Measurements from ENCODE around the gene FGF21.

Gene FGF21

GRCh38 chr19:48728911-48729664 lies 26.2 kb upstream of the FGF21 start:
- no peak for DNase-seq (ENCODE audit: low read depth)

DNA sequence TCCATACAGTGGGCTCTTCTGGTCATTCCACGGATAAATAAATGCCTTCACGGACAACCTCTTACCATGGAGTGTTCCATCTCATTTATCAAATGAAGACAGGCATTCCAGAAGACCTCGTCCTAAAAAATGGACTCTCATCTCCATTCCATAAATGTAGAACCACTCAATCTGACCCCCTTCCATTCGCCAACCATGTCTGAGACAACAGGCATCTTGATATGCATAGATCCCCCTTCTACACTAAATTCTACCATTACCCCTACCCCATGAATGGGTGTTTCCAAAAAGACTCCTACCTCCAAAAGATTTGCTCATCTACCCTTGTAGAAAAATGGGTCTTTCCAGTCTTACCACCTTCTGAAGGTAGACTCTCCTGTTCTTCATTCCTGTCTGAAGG lies 23.9 kb upstream of the FGF21 start:
- no peak for DNase-seq (ENCODE audit: low read depth)

GRCh38 chr19:48734625-48735024 lies 20.7 kb upstream of the FGF21 start:
- DNase-seq (ENCODE audit: low read depth), result no peak

- no peak for DNase-seq (ENCODE audit: low read depth)
Measured at GRCh38 chr19:48735031-48735615, 20.2 kb upstream of the FGF21 start.

GRCh38 chr19:48737360-48737998 lies 17.8 kb upstream of the FGF21 start:
- DNase-seq (ENCODE audit: low read depth), result no peak

DNA sequence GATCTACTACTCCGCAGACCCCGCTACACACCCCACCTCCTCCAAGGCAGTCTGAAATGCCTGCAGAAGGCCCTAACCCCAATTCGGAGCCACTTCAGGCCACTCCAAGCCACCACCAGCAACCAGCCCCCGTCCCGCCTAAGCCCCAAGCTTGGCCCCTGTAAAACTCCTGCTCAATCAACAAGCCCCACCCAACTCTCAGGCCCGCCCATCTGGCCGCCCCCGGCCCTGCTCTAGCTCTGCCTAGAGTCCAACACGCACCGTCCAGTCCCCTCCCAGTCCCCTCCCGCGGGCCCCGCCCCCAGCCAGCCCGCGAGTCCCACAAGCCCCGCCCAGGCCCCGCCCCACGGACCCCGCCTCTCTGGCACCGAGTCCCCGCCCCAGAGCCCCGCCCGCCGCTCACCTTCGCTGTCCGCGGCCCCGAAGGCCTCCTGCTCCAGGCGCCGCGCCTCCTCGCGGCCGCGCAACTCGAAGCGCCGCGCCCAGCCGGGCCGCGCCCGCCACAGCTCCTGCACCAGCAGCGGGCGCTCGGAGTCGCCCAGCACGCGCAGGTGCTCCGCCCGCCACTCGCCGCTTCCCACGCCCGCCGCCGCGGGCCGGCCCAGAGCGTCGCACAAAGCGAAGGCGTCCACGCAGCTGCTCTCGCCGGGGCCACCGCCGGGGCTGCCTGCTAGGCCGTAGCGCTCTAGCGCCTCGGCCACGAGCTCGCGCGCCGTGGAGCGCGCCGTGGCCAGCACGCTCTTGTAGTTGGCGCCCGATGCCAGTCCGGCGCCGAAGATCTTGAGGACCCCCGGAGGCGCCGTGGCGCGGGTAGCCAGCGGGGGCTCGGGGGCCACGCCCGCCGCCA lies 16.5 kb upstream of the FGF21 start:
- peak; percentile 84 for DNase-seq (ENCODE audit: low read depth)

- DNase-seq (ENCODE audit: low read depth), result no peak
Measured at GRCh38 chr19:48739404-48740163, 15.7 kb upstream of the FGF21 start.

- no peak for DNase-seq (ENCODE audit: low read depth)
Measured at GRCh38 chr19:48740164-48740972, 15.0 kb upstream of the FGF21 start, which contains the start of gene RASIP1. Gene RASIP1, minus strand, starts transcription at chr19:48740610. Its CDS starts 328 bp downstream, at chr19:48740282.

GRCh38 chr19:48741129-48741999 lies 14.0 kb upstream of the FGF21 start:
- no peak for DNase-seq (ENCODE audit: low read depth)

DNA sequence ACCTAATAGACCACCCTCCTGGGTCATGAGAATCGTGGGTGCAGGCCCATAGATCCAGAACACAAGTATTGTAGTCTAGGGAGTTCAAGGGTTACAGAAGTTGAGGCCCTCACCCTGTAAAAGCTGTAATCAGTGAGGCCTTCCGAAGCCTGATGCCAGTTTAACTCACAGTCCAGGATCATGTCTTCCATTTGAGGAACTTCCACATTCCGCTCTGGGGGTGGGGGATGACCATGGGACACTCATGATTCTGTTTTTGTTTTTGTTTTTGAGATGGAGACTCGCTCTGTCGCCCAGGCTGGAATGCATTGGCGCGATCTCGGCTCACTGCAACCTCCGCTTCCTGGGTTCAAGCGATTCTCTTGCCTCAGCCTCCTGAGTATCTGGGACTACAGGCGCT lies 13.2 kb upstream of the FGF21 start:
- no peak for DNase-seq (ENCODE audit: low read depth)

GRCh38 chr19:48745208-48745995 lies 9.9 kb upstream of the FGF21 start:
- DNase-seq (ENCODE audit: low read depth), result no peak

DNA sequence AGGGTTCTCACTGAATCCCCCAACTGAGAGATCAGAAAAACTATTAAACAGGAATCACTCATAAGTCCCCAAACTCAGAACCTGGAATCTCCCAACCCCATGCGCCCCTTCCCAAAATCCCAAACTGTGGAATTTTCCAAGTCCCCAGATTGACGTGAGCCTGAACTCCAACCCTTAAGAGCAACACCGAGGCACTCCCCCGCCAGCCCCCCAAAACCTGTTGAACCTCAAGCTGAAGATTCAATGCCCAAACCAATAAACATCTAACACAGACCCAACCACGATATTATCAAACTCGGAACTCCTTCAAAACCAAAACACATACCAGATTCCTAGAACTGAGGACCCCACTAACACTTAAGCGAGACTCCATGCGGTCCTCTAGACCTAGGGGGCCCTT lies 9.2 kb upstream of the FGF21 start:
- DNase-seq (ENCODE audit: low read depth), result no peak

DNA sequence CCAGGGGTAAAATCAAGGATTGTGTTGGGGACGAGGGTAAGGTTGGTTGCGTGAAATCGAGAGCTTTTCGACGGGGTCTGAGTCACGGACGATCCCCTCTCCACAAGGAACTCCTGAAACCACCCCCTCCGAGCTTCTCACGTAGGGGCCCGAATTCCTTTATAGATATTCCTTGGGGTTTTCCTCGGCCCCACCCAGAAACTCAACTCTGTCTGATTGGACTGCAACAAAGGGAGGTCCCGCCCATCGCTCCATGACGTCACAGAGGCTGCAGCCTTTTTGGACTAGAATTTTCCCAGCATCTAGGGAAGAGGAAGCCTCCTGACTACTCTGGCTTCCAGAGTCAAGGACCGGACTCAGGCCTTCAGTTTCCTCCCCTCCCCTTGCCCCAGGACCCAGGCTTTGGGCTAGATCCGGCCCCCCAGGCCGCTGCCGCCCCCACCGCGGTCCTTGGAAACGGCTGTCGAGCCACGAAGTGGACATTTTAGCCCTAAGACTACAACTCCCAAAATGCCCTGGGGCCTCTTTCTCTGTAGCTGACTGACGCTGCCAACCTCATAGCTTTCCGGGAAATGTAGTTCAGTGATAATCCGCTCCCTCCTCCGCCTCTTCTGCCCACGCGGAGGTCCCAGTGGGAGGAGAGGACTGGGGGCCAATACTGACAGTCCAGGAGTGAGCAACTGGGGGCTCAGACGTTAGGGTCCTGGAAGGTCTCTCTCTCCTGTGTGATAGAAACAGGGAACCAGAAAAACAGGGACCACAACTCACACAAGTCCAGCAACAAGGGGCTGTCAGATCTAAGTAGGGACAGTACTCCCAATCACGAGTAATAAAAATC lies 8.4 kb upstream of the FGF21 start, which contains the start of gene IZUMO1:
Gene IZUMO1, minus strand, starts transcription at position 172 of the 838 bp plus-strand sequence. CDS start 1,050 bp downstream, outside the sequence.
- no peak for DNase-seq (ENCODE audit: low read depth)

GRCh38 chr19:48749571-48750198 lies 5.6 kb upstream of the FGF21 start:
- no peak for DNase-seq (ENCODE audit: low read depth)

DNA sequence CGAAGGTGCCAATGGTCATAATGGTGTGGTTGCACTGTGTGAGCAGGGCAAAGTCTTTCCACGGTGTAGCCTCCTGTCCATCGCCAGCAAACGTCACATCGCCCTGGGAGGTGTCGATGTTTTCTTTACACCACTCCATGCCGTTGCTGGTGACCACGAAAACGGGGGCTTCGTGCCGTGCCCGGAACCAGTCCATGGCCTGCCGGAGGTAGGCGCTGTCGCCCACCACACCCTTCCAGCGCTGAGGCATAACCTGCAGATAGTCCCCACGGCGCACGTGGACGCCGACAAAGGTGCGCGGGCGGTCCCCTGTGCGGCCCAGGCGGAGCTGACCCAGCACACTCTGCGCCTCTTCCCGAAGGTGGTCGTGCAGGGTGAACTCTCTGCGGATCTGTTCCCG lies 5.0 kb upstream of the FGF21 start:
- DNase-seq (ENCODE audit: low read depth), result no peak

- DNase-seq (ENCODE audit: low read depth), result no peak
Measured at GRCh38 chr19:48750771-48751504, 4.4 kb upstream of the FGF21 start.

Data from stimulated activated CD8-positive, alpha-beta memory T cell treated with anti-CD3 and anti-CD28 coated beads, Interleukin-12 subunit alpha, Interleukin-12 subunit beta, amount 100 ng/mL, for 1 hour (primary cell).